SK-N-SH treated with all-trans-retinoic acid at 6 μM for 48 hours (cell line): ENCODE results near the gene EPOP.

Experiments
- ATAC-seq: fragments of 200-7000 bp; cut with Tn5 transposase; 3 replicates; pipeline ENCODE4 v1.9.1; 2020; ENCODE audit warnings: mild to moderate bottlenecking, moderate library complexity
- CREB5 ChIP-seq: fragments of 250-450 bp; sonication (Bioruptor Pico); IDR thresholded peaks from 2 replicates; pipeline ENCODE4 v1.5.1; 2020; ENCODE audit warnings: low read depth, mild to moderate bottlenecking, moderate library complexity
- CSDC2 ChIP-seq: fragments of 250-450 bp; sonication (Bioruptor Pico); IDR thresholded peaks from 2 replicates; pipeline ENCODE4 v1.5.0; 2020; ENCODE audit warnings: mild to moderate bottlenecking, moderate library complexity
- CSRNP3 ChIP-seq: fragments of 250-450 bp; sonication (Bioruptor Pico); IDR thresholded peaks from 2 replicates; pipeline ENCODE4 v1.5.1; 2021; ENCODE audit warnings: mild to moderate bottlenecking, moderate library complexity
- ESRRG ChIP-seq: fragments of 250-450 bp; sonication (Bioruptor Pico); IDR thresholded peaks from 2 replicates; pipeline ENCODE4 v1.6.1; 2021; ENCODE audit warnings: mild to moderate bottlenecking
- GLIS3 ChIP-seq: fragments of 250-450 bp; sonication (Bioruptor Pico); IDR thresholded peaks from 2 replicates; pipeline ENCODE4 v1.5.0; 2020; ENCODE audit warnings: mild to moderate bottlenecking, moderate library complexity
- ISL1 ChIP-seq: fragments of 250-450 bp; sonication (Bioruptor Pico); IDR thresholded peaks from 2 replicates; pipeline ENCODE4 v2.1.2; 2022; ENCODE audit warnings: mild to moderate bottlenecking, moderate library complexity
- PATZ1 ChIP-seq: fragments of 250-450 bp; sonication (Bioruptor Pico); IDR thresholded peaks from 2 replicates; pipeline ENCODE4 v1.8.0; 2020; ENCODE audit warnings: mild to moderate bottlenecking, moderate library complexity, borderline replicate concordance
- RARB ChIP-seq: fragments of 250-450 bp; sonication (Bioruptor Pico); IDR thresholded peaks from 2 replicates; pipeline ENCODE4 v1.8.0; 2021; ENCODE audit warnings: mild to moderate bottlenecking, moderate library complexity
- SNAI2 ChIP-seq: fragments of 250-450 bp; sonication (Bioruptor Pico); IDR thresholded peaks from 2 replicates; pipeline ENCODE4 v1.5.0; 2020; ENCODE audit warnings: mild to moderate bottlenecking, moderate library complexity
- TCF4 ChIP-seq: fragments of 250-450 bp; sonication (Bioruptor Pico); IDR thresholded peaks from 2 replicates; pipeline ENCODE4 v1.8.0; 2021; ENCODE audit warnings: mild to moderate bottlenecking, moderate library complexity, borderline replicate concordance
- TOX ChIP-seq: fragments of 250-450 bp; sonication (Bioruptor Pico); IDR thresholded peaks from 2 replicates; pipeline ENCODE4 v1.8.0; 2021; ENCODE audit warnings: mild to moderate bottlenecking, moderate library complexity, borderline replicate concordance
- ZC3H10 ChIP-seq: fragments of 250-450 bp; sonication (Bioruptor Pico); IDR thresholded peaks from 2 replicates; pipeline ENCODE4 v1.5.1; 2021; ENCODE audit warnings: mild to moderate bottlenecking, moderate library complexity
- ZFP3 ChIP-seq: fragments of 250-450 bp; sonication (Bioruptor Pico); IDR thresholded peaks from 2 replicates; pipeline ENCODE4 v1.5.0; 2020; ENCODE audit warnings: mild to moderate bottlenecking, moderate library complexity
- ZFP30 ChIP-seq: fragments of 450-650 bp; formaldehyde crosslinking; IDR thresholded peaks from 2 replicates; pipeline ENCODE4 v1.5.0; 2022; ENCODE audit warnings: mild to moderate bottlenecking, moderate library complexity
- ZNF70 ChIP-seq: fragments of 450-650 bp; formaldehyde crosslinking; IDR thresholded peaks from 2 replicates; pipeline ENCODE4 v1.5.0; 2020; ENCODE audit warnings: mild to moderate bottlenecking, moderate library complexity
- ZNF8 ChIP-seq: fragments of 450-650 bp; formaldehyde crosslinking; IDR thresholded peaks from 2 replicates; pipeline ENCODE4 v1.5.0; 2020; ENCODE audit warnings: mild to moderate bottlenecking, moderate library complexity
- TF ChIP-seq, protein P1 (sequence below): fragments of 250-450 bp; sonication (Bioruptor Pico); IDR thresholded peaks from 2 replicates; pipeline ENCODE4 v1.5.0; 2020; ENCODE audit warnings: mild to moderate bottlenecking, moderate library complexity
- TF ChIP-seq, protein P2 (sequence below): fragments of 250-450 bp; sonication (Bioruptor Pico); IDR thresholded peaks from 2 replicates; pipeline ENCODE4 v1.8.0; 2021; ENCODE audit warnings: low read depth, mild to moderate bottlenecking, moderate library complexity, borderline replicate concordance

EPOP gene

GRCh38 chr17:38691154-38691553 lies 16.4 kb upstream of the EPOP start:
- no peak for TF ChIP-seq ZFP3
- ATAC-seq = no peak

GRCh38 chr17:38690386-38690785 lies 15.6 kb upstream of the EPOP start:
- TF ChIP-seq RARB (CRISPR knock-in tag) (no peak), CSDC2 (CRISPR knock-in tag) (no peak), ZFP3 (no peak), CSRNP3 (CRISPR knock-in tag) (no peak), GLIS3 (CRISPR knock-in tag) (no peak), ISL1 (CRISPR knock-in tag) (no peak), ZC3H10 (no peak), ESRRG (no peak)
- TF ChIP-seq, protein P1, sequence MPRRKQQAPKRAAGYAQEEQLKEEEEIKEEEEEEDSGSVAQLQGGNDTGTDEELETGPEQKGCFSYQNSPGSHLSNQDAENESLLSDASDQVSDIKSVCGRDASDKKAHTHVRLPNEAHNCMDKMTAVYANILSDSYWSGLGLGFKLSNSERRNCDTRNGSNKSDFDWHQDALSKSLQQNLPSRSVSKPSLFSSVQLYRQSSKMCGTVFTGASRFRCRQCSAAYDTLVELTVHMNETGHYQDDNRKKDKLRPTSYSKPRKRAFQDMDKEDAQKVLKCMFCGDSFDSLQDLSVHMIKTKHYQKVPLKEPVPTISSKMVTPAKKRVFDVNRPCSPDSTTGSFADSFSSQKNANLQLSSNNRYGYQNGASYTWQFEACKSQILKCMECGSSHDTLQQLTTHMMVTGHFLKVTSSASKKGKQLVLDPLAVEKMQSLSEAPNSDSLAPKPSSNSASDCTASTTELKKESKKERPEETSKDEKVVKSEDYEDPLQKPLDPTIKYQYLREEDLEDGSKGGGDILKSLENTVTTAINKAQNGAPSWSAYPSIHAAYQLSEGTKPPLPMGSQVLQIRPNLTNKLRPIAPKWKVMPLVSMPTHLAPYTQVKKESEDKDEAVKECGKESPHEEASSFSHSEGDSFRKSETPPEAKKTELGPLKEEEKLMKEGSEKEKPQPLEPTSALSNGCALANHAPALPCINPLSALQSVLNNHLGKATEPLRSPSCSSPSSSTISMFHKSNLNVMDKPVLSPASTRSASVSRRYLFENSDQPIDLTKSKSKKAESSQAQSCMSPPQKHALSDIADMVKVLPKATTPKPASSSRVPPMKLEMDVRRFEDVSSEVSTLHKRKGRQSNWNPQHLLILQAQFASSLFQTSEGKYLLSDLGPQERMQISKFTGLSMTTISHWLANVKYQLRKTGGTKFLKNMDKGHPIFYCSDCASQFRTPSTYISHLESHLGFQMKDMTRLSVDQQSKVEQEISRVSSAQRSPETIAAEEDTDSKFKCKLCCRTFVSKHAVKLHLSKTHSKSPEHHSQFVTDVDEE = no peak
- no peak for ATAC-seq

DNA sequence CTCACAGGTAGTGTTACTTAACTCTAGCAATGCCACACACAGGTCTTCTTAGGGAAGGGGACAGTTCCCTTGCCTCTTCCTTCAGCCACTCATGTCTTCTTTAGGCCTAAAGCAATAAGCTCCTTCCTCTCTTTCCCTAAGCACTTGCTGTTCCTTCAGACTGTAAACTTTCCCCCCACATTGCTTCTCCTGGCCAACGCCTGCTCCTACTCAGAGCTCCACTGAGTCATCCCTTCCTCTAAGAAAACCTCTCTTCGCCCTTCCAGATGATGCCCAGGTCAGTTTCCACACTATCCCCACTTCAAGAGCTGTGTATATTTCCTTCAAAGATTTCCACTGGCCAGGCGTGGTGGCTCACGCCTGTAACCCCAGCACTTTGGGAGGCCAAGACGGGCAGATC lies 12.5 kb upstream of the EPOP start:
- no peak for TF ChIP-seq CREB5 (CRISPR knock-in tag)
- no peak for TF ChIP-seq RARB (CRISPR knock-in tag)
- TF ChIP-seq ZC3H10 = no peak
- no peak for TF ChIP-seq TOX
- no peak for TF ChIP-seq TCF4 (CRISPR knock-in tag)
- no peak for TF ChIP-seq ZNF70 (CRISPR knock-in tag)
- TF ChIP-seq ZNF8 (CRISPR knock-in tag) = no peak
- no peak for TF ChIP-seq PATZ1 (CRISPR knock-in tag)
- TF ChIP-seq, protein P1 = no peak
- TF ChIP-seq, protein P2, sequence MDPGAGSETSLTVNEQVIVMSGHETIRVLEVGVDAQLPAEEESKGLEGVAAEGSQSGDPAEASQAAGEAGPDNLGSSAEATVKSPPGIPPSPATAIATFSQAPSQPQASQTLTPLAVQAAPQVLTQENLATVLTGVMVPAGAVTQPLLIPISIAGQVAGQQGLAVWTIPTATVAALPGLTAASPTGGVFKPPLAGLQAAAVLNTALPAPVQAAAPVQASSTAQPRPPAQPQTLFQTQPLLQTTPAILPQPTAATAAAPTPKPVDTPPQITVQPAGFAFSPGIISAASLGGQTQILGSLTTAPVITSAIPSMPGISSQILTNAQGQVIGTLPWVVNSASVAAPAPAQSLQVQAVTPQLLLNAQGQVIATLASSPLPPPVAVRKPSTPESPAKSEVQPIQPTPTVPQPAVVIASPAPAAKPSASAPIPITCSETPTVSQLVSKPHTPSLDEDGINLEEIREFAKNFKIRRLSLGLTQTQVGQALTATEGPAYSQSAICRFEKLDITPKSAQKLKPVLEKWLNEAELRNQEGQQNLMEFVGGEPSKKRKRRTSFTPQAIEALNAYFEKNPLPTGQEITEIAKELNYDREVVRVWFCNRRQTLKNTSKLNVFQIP (CRISPR knock-in tag) = no peak
- TF ChIP-seq SNAI2 = no peak
- TF ChIP-seq ZFP30 (CRISPR knock-in tag) = no peak
- no peak for TF ChIP-seq GLIS3 (CRISPR knock-in tag)
- no peak for ATAC-seq
